Measurements from ENCODE around the gene INTS2. TPM values are rescaled to one million over a fixed set of nuclear protein-coding genes. Genes with fewer than 3 reads are reported as not detected.

INTS2 gene
- total RNA-seq, 1 experiment from 2014 or later = 20.8 TPM

GRCh38 chr17:61835606-61836005 is 92.2 kb downstream of the INTS2 start:
- no CpG with 5 or more reads among the region's 1 CpG for WGBS (ENCODE audit: extremely low coverage, insufficient read length, low lambda C conversion rate)
- Histone ChIP-seq H3K14ac (ENCODE audit: insufficient read depth, low read length) (no peak overlapping the region), H3K23ac (ENCODE audit: insufficient read length, low read depth, low read length) (no peak overlapping the region), H2BK12ac (ENCODE audit: insufficient read length, low read depth, low read length) (no peak overlapping the region), H2BK20ac (ENCODE audit: low read depth, low read length, poor library complexity, severe bottlenecking) (no peak overlapping the region), H4K5ac (ENCODE audit: insufficient read length, low read depth, low read length) (no peak overlapping the region), H3K79me2 (ENCODE audit: insufficient read depth, low read length) (no peaks in the 10 kb centered on the region), H2BK5ac (ENCODE audit: insufficient read length, low read length) (no peak overlapping the region), H3K4me2 (ENCODE audit: insufficient read depth, insufficient read length, low read length) (no peak overlapping the region), H3K9me3 (ENCODE audit: control insufficient read depth, low read depth, low read length) (no peaks in the 10 kb centered on the region), H4K20me1 (ENCODE audit: control insufficient read depth, insufficient read depth, insufficient read length) (no peaks in the 10 kb centered on the region), H3K4me1 (ENCODE audit: insufficient read depth, low read length) (no peaks in the 10 kb centered on the region), H3K23me2 (ENCODE audit: insufficient read length, low read depth, low read length, poor library complexity, severe bottlenecking) (no peaks in the 10 kb centered on the region), H2BK120ac (ENCODE audit: low read depth, low read length, poor library complexity, severe bottlenecking) (no peak overlapping the region), H4K8ac (replicated peaks; ENCODE audit: insufficient read length, low read depth, low read length) (no peak overlapping the region), H3K27ac (ENCODE audit: insufficient read length, low read depth, low read length) (no peak overlapping the region), H3K9ac (ENCODE audit: extremely low read depth, insufficient read length, low read length) (no peak overlapping the region), H2BK15ac (ENCODE audit: low read depth, low read length) (no peak overlapping the region), H3K27me3 (ENCODE audit: insufficient read depth, low read length) (no peaks in the 10 kb centered on the region), H2AK5ac (ENCODE audit: insufficient read length, low read length) (no peak overlapping the region), H3K4ac (ENCODE audit: low read depth, low read length) (no peak overlapping the region), H3K56ac (ENCODE audit: insufficient read length, low read depth, low read length) (no peak overlapping the region), H4K91ac (ENCODE audit: insufficient read length, low read depth, low read length) (no peak overlapping the region), H3T11ph (ENCODE audit: low read length) (no peak overlapping the region), H3K18ac (ENCODE audit: insufficient read length, low read depth, low read length) (no peak overlapping the region), H3K79me1 (ENCODE audit: insufficient read depth, low read depth, low read length, poor library complexity, severe bottlenecking) (no peaks in the 10 kb centered on the region), H2AFZ (ENCODE audit: low read length) (no peak overlapping the region)
- Mint-ChIP-seq H3K9me3 (no peaks in the 10 kb centered on the region), H3K4me1 (peaks cover 0 to 2% of the 10 kb centered on the region in 2 experiments; a peak in 1 of 4 replicates), H3K27ac (no peak overlapping the region), H3K4me3 (no peak overlapping the region), H3K36me3 (ENCODE audit: insufficient read depth in 1 of 3, low read depth in 3 of 3) (peaks cover 0 to 7% (median 4%) of the 10 kb centered on the region in 3 experiments; a peak in 5 of 7 replicates), H3K27me3 (ENCODE audit: low read depth) (no peaks in the 10 kb centered on the region)
- TF ChIP-seq, protein P1, sequence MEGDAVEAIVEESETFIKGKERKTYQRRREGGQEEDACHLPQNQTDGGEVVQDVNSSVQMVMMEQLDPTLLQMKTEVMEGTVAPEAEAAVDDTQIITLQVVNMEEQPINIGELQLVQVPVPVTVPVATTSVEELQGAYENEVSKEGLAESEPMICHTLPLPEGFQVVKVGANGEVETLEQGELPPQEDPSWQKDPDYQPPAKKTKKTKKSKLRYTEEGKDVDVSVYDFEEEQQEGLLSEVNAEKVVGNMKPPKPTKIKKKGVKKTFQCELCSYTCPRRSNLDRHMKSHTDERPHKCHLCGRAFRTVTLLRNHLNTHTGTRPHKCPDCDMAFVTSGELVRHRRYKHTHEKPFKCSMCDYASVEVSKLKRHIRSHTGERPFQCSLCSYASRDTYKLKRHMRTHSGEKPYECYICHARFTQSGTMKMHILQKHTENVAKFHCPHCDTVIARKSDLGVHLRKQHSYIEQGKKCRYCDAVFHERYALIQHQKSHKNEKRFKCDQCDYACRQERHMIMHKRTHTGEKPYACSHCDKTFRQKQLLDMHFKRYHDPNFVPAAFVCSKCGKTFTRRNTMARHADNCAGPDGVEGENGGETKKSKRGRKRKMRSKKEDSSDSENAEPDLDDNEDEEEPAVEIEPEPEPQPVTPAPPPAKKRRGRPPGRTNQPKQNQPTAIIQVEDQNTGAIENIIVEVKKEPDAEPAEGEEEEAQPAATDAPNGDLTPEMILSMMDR (conservative IDR thresholded peaks at IDR 0.05) = no peak
- no peak for DNase-seq
